HG03025 (cell line): Measurements from ENCODE around the gene PRR32.
"Not testable (repeated sequence)": the region's sequence is repeated elsewhere in the genome, so short reads cannot be mapped to it uniquely, and the experiment has no call there.

Experiments
- ATAC-seq: cut with Tn5 transposase; IDR thresholded peaks from one replicate; pipeline ENCODE4 v1.9.1; 2021; ENCODE audit warnings: mild to moderate bottlenecking, moderate library complexity; ENCODE audit not compliant: unreplicated experiment, low FRiP score

PRR32 gene, protein sequence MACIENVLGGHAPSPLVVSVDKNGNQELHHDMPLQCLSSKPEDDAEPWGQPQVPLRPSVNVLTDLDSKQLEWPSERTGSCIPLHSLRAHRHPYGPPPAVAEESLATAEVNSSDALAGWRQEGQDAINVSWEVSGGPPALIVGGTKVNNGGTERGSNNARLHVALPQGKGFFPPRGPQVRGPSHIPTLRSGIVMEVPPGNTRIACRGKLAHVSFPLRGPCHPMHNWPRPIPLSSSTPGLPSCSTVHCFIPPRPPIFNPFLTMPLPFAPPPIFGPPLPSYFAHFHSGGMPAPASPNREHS

DNA sequence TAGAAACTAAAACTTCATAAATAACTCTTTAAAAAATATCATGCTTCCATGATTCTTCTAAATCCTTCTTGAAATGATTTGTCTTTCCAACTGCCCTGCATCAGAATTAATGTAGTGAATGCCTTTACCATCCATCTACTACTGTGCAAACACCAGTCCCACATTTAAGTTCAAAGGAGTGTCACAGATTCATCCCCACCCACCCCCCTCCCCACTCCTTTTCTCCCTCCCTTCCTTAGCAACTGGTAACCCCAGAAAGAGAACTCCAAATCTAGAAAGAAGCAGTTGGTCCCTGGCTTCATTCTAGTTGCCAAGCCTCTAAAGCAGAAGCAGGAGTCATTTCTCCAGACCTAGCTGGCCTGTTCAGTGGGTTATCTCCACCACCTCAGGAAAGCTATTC is at the start of gene PRR32:
Gene PRR32, plus strand, starts transcription at position 301 of the 400 bp plus-strand sequence. CDS start 115 bp downstream, outside the sequence.
- no peak for ATAC-seq

DNA sequence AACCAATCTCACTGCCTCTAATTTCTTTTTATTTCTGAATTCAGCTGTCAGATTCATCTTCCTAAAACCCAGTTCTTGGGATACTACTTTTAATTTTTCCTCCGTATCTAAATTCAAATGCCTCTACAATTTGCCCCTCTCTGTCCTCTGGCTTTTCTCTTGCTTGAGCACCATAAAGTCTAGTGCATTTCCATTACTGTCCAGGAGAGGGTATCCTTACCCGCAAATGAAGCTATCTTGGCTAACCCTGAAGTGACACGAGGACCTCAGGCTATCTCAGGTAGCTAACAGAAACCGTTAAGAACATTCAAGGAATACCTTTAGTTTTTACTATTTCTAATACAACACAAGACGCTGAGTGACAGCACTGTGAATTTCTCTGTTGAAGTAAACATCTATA is 49.4 kb upstream of the PRR32 start:
- ATAC-seq = peak; percentile 68

DNA sequence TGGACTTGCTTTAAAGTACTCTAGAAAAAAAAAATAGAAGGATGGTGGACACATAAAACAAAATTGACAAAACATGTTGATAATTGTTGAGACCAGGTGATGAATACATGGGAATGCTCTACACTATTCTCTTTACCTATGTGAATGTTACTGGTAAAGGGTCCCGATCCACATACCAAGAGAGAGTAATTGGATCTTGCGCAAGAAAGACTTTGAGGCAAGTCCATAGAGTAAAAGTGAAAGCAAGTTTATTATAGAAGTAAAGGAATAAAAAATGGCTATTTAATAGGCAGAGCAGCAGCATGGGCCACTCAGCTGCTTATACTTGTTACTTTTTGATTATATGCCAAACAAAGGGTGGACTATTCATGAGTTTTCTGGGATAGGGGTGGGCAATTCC is 34.0 kb upstream of the PRR32 start:
- ATAC-seq = no peak

DNA sequence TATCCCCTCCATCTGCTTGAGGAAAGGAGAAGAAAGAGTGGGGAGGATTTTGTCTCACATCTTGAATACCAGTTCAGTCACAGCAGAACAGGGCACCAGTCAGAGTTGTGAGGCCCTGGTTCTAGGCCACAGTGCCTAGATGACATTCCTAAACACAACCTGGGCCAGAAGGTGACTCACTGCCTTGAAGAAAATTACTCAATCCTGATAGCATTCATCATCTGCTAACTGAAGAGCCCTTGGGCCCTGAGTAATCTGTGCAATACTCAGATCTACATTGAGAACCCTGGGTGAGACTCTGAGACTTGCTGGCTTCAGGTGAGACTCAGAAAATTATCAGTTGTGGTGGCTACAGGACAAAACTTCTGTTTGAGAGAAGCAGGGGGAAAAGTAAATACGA is 20.5 kb upstream of the PRR32 start:
- no peak for ATAC-seq

DNA sequence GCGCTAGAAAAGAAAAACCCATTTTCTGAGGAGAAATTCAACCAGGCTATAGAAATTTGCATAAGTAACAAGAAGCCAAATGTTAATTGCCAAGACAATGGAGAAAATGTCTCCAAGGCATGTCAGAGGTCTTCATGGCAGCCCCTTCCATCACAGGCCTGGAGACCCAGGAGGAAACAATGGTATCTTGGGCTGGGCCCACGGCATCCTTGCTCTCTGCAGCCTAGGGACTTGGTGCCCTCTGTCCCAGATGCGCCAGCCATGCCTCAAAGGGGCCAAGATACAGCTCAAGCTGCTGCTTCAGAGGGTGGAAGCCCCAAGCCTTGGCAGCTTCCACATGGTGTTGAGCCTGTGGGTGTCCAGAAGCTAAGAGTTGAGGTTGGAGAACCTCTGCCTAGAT is 12.7 kb upstream of the PRR32 start:
- not testable (repeated sequence) for ATAC-seq

DNA sequence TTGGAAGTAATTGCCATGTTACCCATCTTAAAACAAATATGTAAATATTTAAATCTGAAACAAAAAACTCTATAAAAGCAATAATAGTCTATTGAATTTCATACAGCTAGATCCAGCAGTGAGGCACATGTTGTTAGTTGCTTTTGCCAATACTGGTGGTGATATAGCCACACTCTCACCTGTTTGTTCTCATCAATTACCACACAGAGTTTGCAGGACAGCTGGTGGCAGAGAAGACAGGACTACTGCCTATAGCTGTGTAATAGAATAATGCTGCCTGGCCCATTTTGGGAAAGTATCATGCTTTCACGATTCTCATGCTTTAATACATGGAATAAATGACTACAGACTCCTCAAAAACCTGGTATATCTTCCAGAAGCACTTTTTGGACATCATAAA is 3.7 kb upstream of the PRR32 start:
- no peak for ATAC-seq

DNA sequence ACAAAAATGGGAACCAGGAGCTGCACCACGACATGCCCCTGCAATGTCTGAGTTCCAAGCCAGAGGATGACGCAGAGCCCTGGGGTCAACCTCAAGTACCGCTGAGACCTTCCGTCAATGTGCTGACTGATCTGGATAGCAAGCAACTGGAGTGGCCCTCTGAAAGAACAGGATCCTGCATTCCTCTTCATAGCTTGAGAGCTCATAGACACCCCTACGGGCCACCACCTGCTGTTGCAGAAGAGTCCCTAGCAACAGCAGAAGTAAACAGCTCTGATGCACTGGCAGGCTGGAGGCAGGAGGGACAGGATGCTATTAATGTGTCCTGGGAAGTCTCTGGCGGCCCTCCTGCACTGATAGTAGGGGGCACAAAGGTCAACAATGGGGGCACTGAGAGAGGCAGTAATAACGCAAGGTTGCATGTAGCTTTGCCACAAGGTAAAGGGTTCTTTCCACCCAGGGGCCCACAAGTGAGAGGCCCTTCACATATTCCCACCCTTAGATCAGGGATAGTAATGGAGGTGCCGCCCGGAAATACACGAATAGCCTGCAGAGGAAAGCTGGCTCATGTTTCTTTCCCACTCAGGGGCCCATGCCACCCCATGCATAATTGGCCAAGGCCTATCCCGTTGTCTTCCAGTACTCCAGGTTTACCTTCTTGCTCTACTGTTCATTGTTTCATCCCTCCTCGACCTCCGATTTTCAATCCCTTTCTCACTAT is 1.3 kb downstream of the PRR32 start:
- no peak for ATAC-seq

DNA sequence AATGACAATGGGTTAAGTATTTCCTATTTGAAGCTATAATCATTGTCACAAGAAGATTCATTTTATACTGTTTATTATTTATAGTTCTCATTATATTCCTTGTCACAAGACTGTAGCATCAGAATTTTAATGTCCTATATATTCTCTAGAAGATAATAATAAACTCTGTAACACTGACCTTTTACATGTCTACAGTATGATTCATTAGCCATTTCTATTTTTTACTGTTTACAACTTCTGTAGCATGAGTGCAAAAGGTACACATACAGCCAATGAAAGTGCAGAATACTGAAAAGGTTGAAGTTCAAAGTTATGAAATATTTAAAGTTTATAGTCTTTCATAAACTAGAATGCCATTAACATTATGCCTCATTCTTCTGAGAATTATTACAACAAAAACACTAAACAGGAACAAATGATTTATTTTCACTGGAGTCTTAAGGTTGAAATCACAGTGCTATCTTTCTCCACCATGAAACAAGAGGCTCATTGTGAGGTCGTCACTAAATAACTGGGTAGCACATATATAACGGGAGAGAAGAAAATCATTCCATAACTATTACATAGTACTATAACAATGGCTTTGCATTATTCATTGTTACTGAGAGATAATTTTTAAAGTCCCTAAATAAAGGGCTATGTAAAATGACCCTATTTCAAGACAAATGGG is 4.9 kb downstream of the PRR32 start:
- ATAC-seq = no peak

DNA sequence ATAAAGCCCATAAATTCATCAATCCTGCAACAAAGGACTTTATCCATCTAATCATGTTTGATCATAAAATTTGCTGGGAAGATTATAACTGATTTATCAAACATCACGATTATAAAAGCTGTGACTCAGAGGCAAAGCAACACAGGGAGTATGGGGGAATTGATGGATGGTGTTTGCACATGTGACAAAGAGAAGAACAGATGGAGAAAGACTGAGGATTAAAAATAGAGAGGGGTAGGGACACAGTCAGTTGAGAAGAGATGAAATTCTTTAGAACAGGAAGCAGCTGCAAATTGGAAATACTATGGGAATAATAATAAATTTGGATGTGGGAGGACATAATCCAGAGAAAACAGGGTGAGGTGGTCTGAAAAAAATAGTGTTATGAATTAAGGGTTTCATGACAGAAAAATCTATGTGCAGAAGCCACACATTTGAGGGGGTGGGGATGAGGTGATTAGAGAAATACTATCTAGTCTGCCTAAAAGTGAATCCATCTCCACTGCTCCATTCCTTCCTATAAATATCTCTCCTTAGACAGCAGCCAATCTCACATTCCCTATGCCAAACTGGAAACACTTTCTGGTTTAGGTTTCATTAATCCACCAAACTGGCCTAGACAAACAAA is 6.2 kb downstream of the PRR32 start:
- no peak for ATAC-seq

DNA sequence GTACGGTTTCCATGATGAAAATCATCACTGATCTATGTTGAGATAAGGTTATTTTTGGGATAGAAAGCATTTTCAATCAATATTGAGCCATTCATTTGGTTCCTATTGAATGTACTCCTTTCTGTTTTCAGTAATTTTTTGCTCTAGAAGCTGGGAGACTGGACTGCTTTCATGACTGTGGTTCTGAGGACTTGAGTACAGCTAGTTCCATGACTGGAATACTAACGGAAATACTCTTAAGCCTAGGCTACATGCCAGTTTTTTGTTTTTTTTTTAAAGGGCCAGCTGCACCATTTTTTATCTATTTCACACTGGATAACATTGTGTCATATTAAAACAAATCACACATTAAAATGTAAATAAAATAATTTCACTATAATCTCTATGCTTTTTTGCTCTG is 16.7 kb downstream of the PRR32 start:
- no peak for ATAC-seq

DNA sequence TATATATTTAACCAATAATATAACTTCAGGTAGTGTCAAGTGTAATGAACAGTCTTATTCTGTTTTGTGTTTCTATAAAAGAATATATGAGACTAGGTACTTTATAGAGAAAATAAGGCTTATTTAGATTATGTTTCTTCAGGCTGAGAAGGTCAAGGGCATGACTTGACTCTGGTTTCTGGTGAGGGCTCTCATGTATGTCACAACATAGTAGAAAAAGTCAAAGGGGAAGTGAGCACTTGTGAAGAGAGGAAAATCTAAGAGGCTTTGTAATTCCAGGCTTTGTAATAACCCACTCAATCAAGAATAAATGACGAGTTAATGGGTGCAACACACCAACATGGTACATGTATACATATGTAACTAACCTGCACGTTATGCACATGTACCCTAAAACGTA is 27.6 kb downstream of the PRR32 start:
- no peak for ATAC-seq

DNA sequence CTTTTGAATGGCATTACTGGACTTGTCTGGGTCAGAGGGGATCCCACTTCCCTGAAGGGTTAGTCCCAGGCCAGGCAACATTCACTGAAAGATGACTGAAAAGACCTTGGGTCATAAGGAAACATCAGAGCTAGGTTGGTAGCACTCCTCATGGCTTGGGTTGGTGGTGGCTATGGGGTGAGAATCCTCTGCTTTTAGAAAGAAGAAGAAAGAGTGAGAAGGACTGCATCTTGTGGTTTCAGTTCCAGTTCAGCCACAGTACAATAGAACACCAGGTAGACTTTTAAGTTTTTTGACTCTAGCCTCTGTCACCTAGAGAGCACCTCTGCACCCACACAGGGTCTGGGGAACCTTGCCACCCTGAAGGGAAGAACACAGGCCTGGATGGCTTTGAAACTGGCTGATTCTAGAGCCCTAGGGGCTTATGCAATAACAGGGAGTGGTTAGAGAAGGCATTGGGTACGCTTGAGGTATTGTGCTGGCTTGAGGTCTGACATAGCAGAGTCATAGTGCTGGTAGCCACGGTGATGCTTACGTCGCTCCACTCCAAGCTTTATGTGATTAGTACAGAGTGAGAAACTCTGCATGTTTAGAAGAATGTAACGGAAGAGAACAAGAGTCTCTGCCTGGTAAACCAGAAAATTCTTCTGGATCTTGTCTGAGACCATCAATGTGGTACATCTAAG is 36.5 kb downstream of the PRR32 start:
- no peak for ATAC-seq
